H1 (cell line): ENCODE measurements around the gene MYLK. TPM values are rescaled to one million over a fixed set of nuclear protein-coding genes. Genes with fewer than 3 reads are reported as not detected.

Source experiments
- PHF8 ChIP-seq: fragments of 200-600 bp; sonication (generic); conservative IDR thresholded peaks from 2 replicates; pipeline ENCODE4 v1.7.1; 2012; ENCODE audit warnings: low read depth, mild to moderate bottlenecking, inconsistent platforms, low read length, moderate library complexity
- SIX5 ChIP-seq: IDR thresholded peaks from 2 replicates; pipeline ENCODE4 v1.6.1; 2011; ENCODE audit warnings: mild to moderate bottlenecking, low read depth, low read length
- polyA plus RNA-seq, 7 experiments: library from polyadenylated mRNA; depleted of rRNA in 3 of 7; stranded (reverse) in 5 of 7; unstranded in 2 of 7; fragments of >200 nt in 5 of 7; fragments of 200-250 nt in 2 of 7; gene quantifications; 1 replicate in 5 of 7; 2 replicates in 1 of 7; 4 replicates in 1 of 7; pipeline versions ENCODE4 v1.2.1 to v1.2.3, GENCODE V29; 2011 to 2013; ENCODE audit warnings: missing spikeins in 2 of 7, mixed read lengths in 2 of 7
- total RNA-seq: library from RNA; stranded (reverse); fragmentation: NEBNext Ultra II Directional; extraction: Animal tissue kit (Norgen Biotek cat#: 25700); gene quantifications from 2 replicates; pipeline ENCODE4 v1.2.1, GENCODE V29; 2021

The MYLK gene
- total and polyA plus RNA-seq, 2 of the 8 experiments (the other 6 are each of a cell fraction or from before 2014, with no cell fraction given) = 11.6 to 21.3 TPM

DNA sequence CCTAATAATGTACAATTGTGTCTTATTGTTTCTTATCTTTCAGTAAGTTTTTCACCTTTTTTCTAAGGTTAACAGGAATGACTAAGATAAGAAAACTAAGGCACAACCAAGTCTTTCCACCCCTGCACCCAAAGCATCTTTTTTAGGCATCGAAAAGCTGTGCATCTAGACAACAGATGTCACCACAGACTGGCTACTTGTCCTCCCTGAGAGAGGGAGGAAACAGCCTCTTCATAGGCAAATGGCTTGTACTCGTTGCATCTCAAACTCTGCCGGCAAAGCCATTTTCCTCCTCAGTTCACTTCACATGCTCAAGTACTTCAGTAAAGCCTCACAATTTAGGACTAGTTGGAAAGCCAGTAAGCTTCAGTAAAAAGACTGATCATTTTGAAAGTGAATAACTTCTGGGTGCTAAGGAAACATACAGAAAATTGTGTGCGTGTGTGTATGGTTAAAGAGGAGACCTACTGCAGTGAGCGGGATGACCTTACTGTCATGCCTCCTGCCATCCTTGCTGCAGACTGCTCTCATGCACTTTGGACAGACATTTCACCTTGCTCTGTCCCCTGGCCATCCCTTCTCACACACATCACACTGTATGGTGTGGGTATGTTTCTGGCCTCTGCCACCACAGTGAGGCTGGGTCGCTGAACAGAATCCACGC, 262.8 kb downstream of the MYLK start (continued):
- TF ChIP-seq SIX5 = no peak
- TF ChIP-seq PHF8 = no peak
